ENCODE results near the gene IL3.

IL3 gene

DNA sequence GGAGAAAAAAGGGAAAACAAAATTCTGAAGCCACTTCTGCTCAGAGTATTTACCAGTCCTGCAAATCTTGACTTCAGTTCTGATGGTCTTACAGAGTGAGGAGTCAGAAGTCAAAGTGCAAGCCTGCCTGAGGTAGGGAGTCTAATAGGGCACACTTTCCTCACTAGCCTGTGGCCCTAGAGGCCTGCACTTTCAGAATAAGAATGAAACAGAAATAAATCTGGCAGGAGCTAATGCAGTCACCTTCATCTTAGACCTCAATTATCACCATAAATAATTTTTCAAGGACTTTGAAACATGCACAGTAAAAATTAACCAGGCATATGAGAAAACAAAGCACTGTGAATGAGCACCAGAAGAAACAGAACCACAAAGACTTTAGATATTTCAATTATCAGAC, 28.3 kb upstream of the IL3 start:
- no peak for TF ChIP-seq POLR2AphosphoS5 (IDR thresholded peaks at IDR 0.05; ENCODE audit: low read depth)
- TF ChIP-seq REST (IDR thresholded peaks at IDR 0.05; ENCODE audit: insufficient replicate concordance, low read depth), result no peak
- no peak for TF ChIP-seq SPI1 (IDR thresholded peaks at IDR 0.05; ENCODE audit: borderline replicate concordance, low read depth)
- TF ChIP-seq, protein P1, sequence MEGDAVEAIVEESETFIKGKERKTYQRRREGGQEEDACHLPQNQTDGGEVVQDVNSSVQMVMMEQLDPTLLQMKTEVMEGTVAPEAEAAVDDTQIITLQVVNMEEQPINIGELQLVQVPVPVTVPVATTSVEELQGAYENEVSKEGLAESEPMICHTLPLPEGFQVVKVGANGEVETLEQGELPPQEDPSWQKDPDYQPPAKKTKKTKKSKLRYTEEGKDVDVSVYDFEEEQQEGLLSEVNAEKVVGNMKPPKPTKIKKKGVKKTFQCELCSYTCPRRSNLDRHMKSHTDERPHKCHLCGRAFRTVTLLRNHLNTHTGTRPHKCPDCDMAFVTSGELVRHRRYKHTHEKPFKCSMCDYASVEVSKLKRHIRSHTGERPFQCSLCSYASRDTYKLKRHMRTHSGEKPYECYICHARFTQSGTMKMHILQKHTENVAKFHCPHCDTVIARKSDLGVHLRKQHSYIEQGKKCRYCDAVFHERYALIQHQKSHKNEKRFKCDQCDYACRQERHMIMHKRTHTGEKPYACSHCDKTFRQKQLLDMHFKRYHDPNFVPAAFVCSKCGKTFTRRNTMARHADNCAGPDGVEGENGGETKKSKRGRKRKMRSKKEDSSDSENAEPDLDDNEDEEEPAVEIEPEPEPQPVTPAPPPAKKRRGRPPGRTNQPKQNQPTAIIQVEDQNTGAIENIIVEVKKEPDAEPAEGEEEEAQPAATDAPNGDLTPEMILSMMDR (IDR thresholded peaks at IDR 0.05; ENCODE audit: insufficient read depth, low read length), result no peak
- no peak for TF ChIP-seq GABPA (IDR thresholded peaks at IDR 0.05; ENCODE audit: low read depth)
- Histone ChIP-seq H3K27ac (replicated peaks) (no peak overlapping the region), H3K4me3 (replicated peaks; ENCODE audit: insufficient read depth, low read length) (no peak overlapping the region), H3K27me3 (ENCODE audit: insufficient read depth, poor library complexity, severe bottlenecking) (no peaks in the 10 kb centered on the region)
- no peak for DNase-seq (ENCODE audit: low read depth in 1 of 2, low spot score in 1 of 2)

- Histone ChIP-seq H3K27me3 (ENCODE audit: insufficient read depth, poor library complexity, severe bottlenecking) (no peaks in the 10 kb centered on the region), H3K4me3 (replicated peaks; ENCODE audit: insufficient read depth, low read length) (no peak overlapping the region), H3K27ac (replicated peaks) (no peak overlapping the region)
- DNase-seq (ENCODE audit: low read depth in 1 of 2, low spot score in 1 of 2), result no peak
- TF ChIP-seq, protein P1 (IDR thresholded peaks at IDR 0.05; ENCODE audit: insufficient read depth, low read length), result no peak
- TF ChIP-seq SPI1 (IDR thresholded peaks at IDR 0.05; ENCODE audit: borderline replicate concordance, low read depth), result no peak
- TF ChIP-seq POLR2AphosphoS5 (IDR thresholded peaks at IDR 0.05; ENCODE audit: low read depth), result no peak
- TF ChIP-seq GABPA (IDR thresholded peaks at IDR 0.05; ENCODE audit: low read depth), result no peak
- TF ChIP-seq REST (IDR thresholded peaks at IDR 0.05; ENCODE audit: insufficient replicate concordance, low read depth), result no peak
These were observed 27.3 kb upstream of the IL3 start for GRCh38 chr5:132033122-132033521.

DNA sequence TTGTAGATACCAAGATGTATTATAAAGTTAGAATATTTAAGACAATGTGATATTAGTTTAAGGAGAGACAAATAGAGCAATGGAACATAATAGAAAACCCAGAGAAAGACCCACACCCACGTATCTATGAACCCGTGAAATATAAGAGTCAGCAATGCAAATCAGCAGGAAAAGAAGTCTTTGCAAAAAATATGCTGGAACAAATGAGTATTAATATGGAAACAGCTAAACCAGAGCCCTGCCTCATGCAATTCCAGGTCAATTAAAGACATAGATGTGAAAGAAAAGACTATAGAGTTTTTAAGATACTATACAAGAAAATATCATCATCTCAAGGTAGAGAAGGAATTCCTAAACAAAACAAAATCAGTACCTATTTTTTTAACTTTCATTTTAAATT, 23.1 kb upstream of the IL3 start:
- Histone ChIP-seq H3K4me3 (replicated peaks; ENCODE audit: insufficient read depth, low read length) (no peak overlapping the region), H3K27me3 (ENCODE audit: insufficient read depth, poor library complexity, severe bottlenecking) (no peaks in the 10 kb centered on the region), H3K27ac (replicated peaks) (no peak overlapping the region)
- TF ChIP-seq REST (IDR thresholded peaks at IDR 0.05; ENCODE audit: insufficient replicate concordance, low read depth) (no peak), GABPA (IDR thresholded peaks at IDR 0.05; ENCODE audit: low read depth) (no peak), POLR2AphosphoS5 (IDR thresholded peaks at IDR 0.05; ENCODE audit: low read depth) (no peak), SPI1 (IDR thresholded peaks at IDR 0.05; ENCODE audit: borderline replicate concordance, low read depth) (no peak)
- TF ChIP-seq, protein P1 (IDR thresholded peaks at IDR 0.05; ENCODE audit: insufficient read depth, low read length), result no peak
- no peak for DNase-seq (ENCODE audit: low read depth in 1 of 2, low spot score in 1 of 2)
